HepG2 (cell line): ENCODE measurements around the gene TLK2. TPM values are rescaled to one million over a fixed set of nuclear protein-coding genes. Genes with fewer than 3 reads are reported as not detected.
A peak's percentile ranks its signal among the peaks of the same experiment; 100 is the strongest.

Source experiments
- ATF3 ChIP-seq: sonication (generic); formaldehyde crosslinking; IDR thresholded peaks from 2 replicates; pipeline ENCODE4 v1.4.0; 2020; ENCODE audit warnings: missing genetic modification reagents
- BHLHE40 ChIP-seq: IDR thresholded peaks from 2 replicates; pipeline ENCODE4 v1.6.1; 2011; ENCODE audit warnings: low read length, improper control_type of control experiment
- CSRNP2 ChIP-seq: sonication (generic); formaldehyde crosslinking; conservative IDR thresholded peaks from 2 replicates; pipeline ENCODE4 v1.8.0; 2022; ENCODE audit warnings: low read depth, missing genetic modification reagents
- ESRRA ChIP-seq: sonication (generic); formaldehyde crosslinking; IDR thresholded peaks from 2 replicates; pipeline ENCODE4 v1.5.1; 2020; ENCODE audit warnings: mild to moderate bottlenecking, low read depth, missing genetic modification reagents
- FOXP4 ChIP-seq: sonication (generic); formaldehyde crosslinking; IDR thresholded peaks from 2 replicates; pipeline ENCODE4 v1.4.0; 2020; ENCODE audit warnings: missing genetic modification reagents
- HNF1B ChIP-seq: sonication (generic); formaldehyde crosslinking; IDR thresholded peaks from 2 replicates; pipeline ENCODE4 v1.5.1; 2020; ENCODE audit warnings: mild to moderate bottlenecking, moderate library complexity, missing genetic modification reagents
- KDM3A ChIP-seq: IDR thresholded peaks from 2 replicates; pipeline ENCODE4 v1.6.1; 2018; ENCODE audit warnings: low read depth, missing compliant biosample characterization
- KMT2B ChIP-seq: IDR thresholded peaks from 2 replicates; pipeline ENCODE4 v1.6.1; 2016; ENCODE audit warnings: missing genetic modification reagents, missing compliant biosample characterization
- NFE2 ChIP-seq: sonication (generic); formaldehyde crosslinking; IDR thresholded peaks from 2 replicates; pipeline ENCODE4 v1.4.0; 2020; ENCODE audit warnings: missing genetic modification reagents
- POLR2AphosphoS5 ChIP-seq: IDR thresholded peaks from 2 replicates; pipeline ENCODE4 v1.6.1; 2012; ENCODE audit warnings: low read depth, low read length
- RBM39 ChIP-seq: fragments of 200-400 bp; formaldehyde crosslinking; IDR thresholded peaks from one replicate; pipeline ENCODE4 v1.6.1; 2018; ENCODE audit warnings: antibody characterized with exemption, mild to moderate bottlenecking, low read depth, low read length; ENCODE audit not compliant: poor library complexity, severe bottlenecking
- REL ChIP-seq: sonication (generic); formaldehyde crosslinking; conservative IDR thresholded peaks from 2 replicates; pipeline ENCODE4 v1.8.0; 2022; ENCODE audit warnings: mild to moderate bottlenecking, missing genetic modification reagents, moderate library complexity
- ZBTB33 ChIP-seq: sonication (generic); formaldehyde crosslinking; IDR thresholded peaks from 2 replicates; pipeline ENCODE4 v1.4.0; 2020; ENCODE audit warnings: missing genetic modification reagents
- ZFAT ChIP-seq: sonication (generic); formaldehyde crosslinking; conservative IDR thresholded peaks from 2 replicates; pipeline ENCODE4 v1.8.1; 2023; ENCODE audit warnings: missing genetic modification reagents, inconsistent platforms
- ZFP36L1 ChIP-seq: sonication (generic); formaldehyde crosslinking; IDR thresholded peaks from 2 replicates; pipeline ENCODE4 v1.8.0; 2022; ENCODE audit warnings: mild to moderate bottlenecking, missing genetic modification reagents, moderate library complexity
- ZMYM3 ChIP-seq: sonication (generic); formaldehyde crosslinking; IDR thresholded peaks from 2 replicates; pipeline ENCODE4 v1.5.1; 2020; ENCODE audit warnings: mild to moderate bottlenecking, missing genetic modification reagents
- ZNF275 ChIP-seq: sonication (generic); formaldehyde crosslinking; IDR thresholded peaks from 2 replicates; pipeline ENCODE4 v1.8.0; 2022; ENCODE audit warnings: missing genetic modification reagents, mild to moderate bottlenecking, inconsistent platforms, borderline replicate concordance
- ZNF296 ChIP-seq: sonication (generic); formaldehyde crosslinking; conservative IDR thresholded peaks from 2 replicates; pipeline ENCODE4 v1.5.0; 2020; ENCODE audit warnings: mild to moderate bottlenecking, missing genetic modification reagents
- ZNF496 ChIP-seq: sonication (generic); formaldehyde crosslinking; IDR thresholded peaks from 2 replicates; pipeline ENCODE4 v1.8.1; 2023; ENCODE audit warnings: mild to moderate bottlenecking, moderate library complexity, missing genetic modification reagents; ENCODE audit not compliant: insufficient replicate concordance
- ZNF629 ChIP-seq: sonication (generic); formaldehyde crosslinking; conservative IDR thresholded peaks from 2 replicates; pipeline ENCODE4 v1.5.0; 2020; ENCODE audit warnings: missing genetic modification reagents
- ZNF879 ChIP-seq: sonication (generic); formaldehyde crosslinking; IDR thresholded peaks from 2 replicates; pipeline ENCODE4 v1.8.1; 2023; ENCODE audit warnings: missing genetic modification reagents
- polyA plus RNA-seq, 8 experiments: library from polyadenylated mRNA; depleted of rRNA in 3 of 8; stranded (reverse) in 7 of 8; unstranded in 1 of 8; fragments of >200 nt; fragmentation: Illumina TruSeq in 4 of 8; extraction: Trizol in 4 of 8; gene quantifications; 2 replicates each; pipeline versions ENCODE4 v1.2.1 to v1.2.3, GENCODE V29; 2011 to 2016; ENCODE audit warnings: low read depth in 4 of 8, missing spikeins in 1 of 8, mixed read lengths in 1 of 8; ENCODE audit not compliant: insufficient read depth in 1 of 8
- total RNA-seq, 5 experiments: library from RNA; depleted of rRNA; stranded (reverse); fragments of >200 nt; fragmentation: Illumina TruSeq; extraction: Trizol; gene quantifications; 2 replicates each; pipeline ENCODE4 v1.2.3, GENCODE V29; 2016; ENCODE audit warnings: low read depth in 1 of 5

Gene TLK2
- total and polyA plus RNA-seq, 2 of the 13 experiments (the other 11 are each of a cell fraction or from before 2014, with no cell fraction given) = 58.7 to 60.8 TPM

GRCh38 chr17:62618647-62619416 lies 140.2 kb downstream of the TLK2 start (continued):
- TF ChIP-seq REL (CRISPR knock-in tag) = no peak
- no peak for TF ChIP-seq ZFP36L1 (CRISPR knock-in tag)
- TF ChIP-seq ZNF275 = no peak
- TF ChIP-seq ZNF296 (CRISPR knock-in tag) = no peak
- TF ChIP-seq ZMYM3 (CRISPR knock-in tag) = peak; percentile 86
- TF ChIP-seq POLR2AphosphoS5 = no peak
- TF ChIP-seq ESRRA (CRISPR knock-in tag) = no peak
- no peak for TF ChIP-seq KDM3A (CRISPR knock-in tag)
- peak; percentile 24 for TF ChIP-seq RBM39
- no peak for TF ChIP-seq BHLHE40
- TF ChIP-seq HNF1B (CRISPR knock-in tag) = no peak
- no peak for TF ChIP-seq ZNF629
- TF ChIP-seq ZBTB33 (CRISPR knock-in tag) = peak; percentile 49; the same call in 1 of the 2 replicates
- no peak for TF ChIP-seq CSRNP2 (CRISPR knock-in tag)
- TF ChIP-seq FOXP4 = no peak
- no peak for TF ChIP-seq ZNF496
- TF ChIP-seq KMT2B = no peak
- no peak for TF ChIP-seq ZFAT (CRISPR knock-in tag)
- no peak for TF ChIP-seq ATF3 (CRISPR knock-in tag)
- no peak for TF ChIP-seq NFE2 (CRISPR knock-in tag)
- no peak for TF ChIP-seq ZNF879 (CRISPR knock-in tag)
